ENCODE data around the gene MATCAP1. TPM values are rescaled to one million over a fixed set of nuclear protein-coding genes. Genes with fewer than 3 reads are reported as not detected.

Gene MATCAP1
- total and polyA plus RNA-seq, 10 of the 15 experiments (the other 5 are each of a cell fraction or from before 2014, with no cell fraction given): 2.8 to 25.8 (median 8.6) TPM

DNA sequence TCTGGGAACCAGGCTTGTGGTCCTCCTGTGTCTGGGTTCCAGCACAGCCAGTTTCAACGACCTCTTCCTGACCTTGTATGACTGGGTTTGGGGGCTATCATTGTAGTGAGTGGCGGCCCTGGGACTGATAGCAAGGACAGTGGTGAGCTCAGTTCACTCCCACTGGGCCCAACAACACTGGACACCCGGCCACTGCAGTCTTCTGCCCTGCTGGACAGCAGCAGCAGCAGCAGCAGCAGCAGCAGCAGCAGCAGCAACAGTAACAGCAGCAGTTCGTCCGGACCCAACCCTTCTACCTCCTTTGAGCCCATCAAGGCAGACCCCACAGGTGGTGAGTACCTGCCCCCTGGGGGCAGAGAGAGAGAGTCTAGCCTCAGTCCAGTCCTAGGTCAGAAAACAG is 11.9 kb upstream of the MATCAP1 start:
- DNase-seq (ENCODE audit: low read depth, low spot score): no peak
- intact Hi-C loops (cut with micrococcal nuclease; ENCODE audit: unreplicated experiment) (no loop called here), in situ Hi-C loops (cut with MboI) (no loop called here)
- Histone ChIP-seq H3K27ac (ENCODE audit: control insufficient read depth, insufficient read depth) (no peak overlapping the region), H3K4me3 (no peak overlapping the region), H3K9ac (ENCODE audit: control insufficient read depth, insufficient read depth, low read length) (no peak overlapping the region), H3K4me2 (ENCODE audit: control insufficient read depth, insufficient read depth) (no peak overlapping the region), H4K20me1 (ENCODE audit: control insufficient read depth, insufficient read depth) (peaks cover 7% of the 10 kb centered on the region), H3K27me3 (replicated peaks in 1 of 2; ENCODE audit: control insufficient read depth in 2 of 2, insufficient read depth in 2 of 2, low read length in 1 of 2) (no peaks in the 10 kb centered on the region), H3K9me3 (replicated peaks; ENCODE audit: control insufficient read depth, insufficient read depth, low read length) (no peaks in the 10 kb centered on the region), H3K4me1 (ENCODE audit: control insufficient read depth, insufficient read depth, low read length) (peaks cover 8% of the 10 kb centered on the region), H3K36me3 (ENCODE audit: control insufficient read depth in 2 of 2, insufficient read depth in 2 of 2, low read length in 1 of 2) (peaks cover 14 to 37% of the 10 kb centered on the region in 2 experiments), H2AFZ (ENCODE audit: control insufficient read depth, low read depth, low read length) (no peak overlapping the region), H3K79me2 (ENCODE audit: control insufficient read depth, insufficient read depth, low read length) (peaks cover 23% of the 10 kb centered on the region)
- POLR2A ChIA-PET: interaction anchor here (0.5 to 4.7 kb wide), 2 partner anchors 31 to 79 kb away, joined by 3 to 22 read pairs; partner anchors contain the start of gene TMEM208
- CTCF ChIA-PET: interaction anchor here (0.7 to 1.1 kb wide), 2 partner anchors 48 to 206 kb away, joined by 3 to 4 read pairs; no protein-coding TSS in a partner anchor
- ATAC-seq: no peak
- 88% methylated on average over 5 of the region's 5 CpGs for WGBS (ENCODE audit: insufficient coverage, insufficient replicate concordance, low lambda C conversion rate, missing lambda C conversion rate)
- no peak for FAIRE-seq
- RAD21 ChIA-PET (ENCODE audit: unreplicated experiment): no interaction called here
- TF ChIP-seq RFX5 (IDR thresholded peaks at IDR 0.05; ENCODE audit: low read depth, low read length) (no peak), RBBP5 (conservative IDR thresholded peaks at IDR 0.05) (no peak), MTA2 (IDR thresholded peaks at IDR 0.05; ENCODE audit: low read depth) (no peak), IKZF1 (conservative IDR thresholded peaks at IDR 0.05) (no peak), ZBTB4 (CRISPR knock-in tag; IDR thresholded peaks at IDR 0.05) (no peak), NRF1 (conservative IDR thresholded peaks at IDR 0.05; ENCODE audit: low read depth, low read length) (no peak), BCL11A (IDR thresholded peaks at IDR 0.05; ENCODE audit: low read depth, low read length) (no peak), ZNF274 (IDR thresholded peaks at IDR 0.05; ENCODE audit: insufficient read depth, insufficient read length) (no peak)
- TF ChIP-seq, protein P1, sequence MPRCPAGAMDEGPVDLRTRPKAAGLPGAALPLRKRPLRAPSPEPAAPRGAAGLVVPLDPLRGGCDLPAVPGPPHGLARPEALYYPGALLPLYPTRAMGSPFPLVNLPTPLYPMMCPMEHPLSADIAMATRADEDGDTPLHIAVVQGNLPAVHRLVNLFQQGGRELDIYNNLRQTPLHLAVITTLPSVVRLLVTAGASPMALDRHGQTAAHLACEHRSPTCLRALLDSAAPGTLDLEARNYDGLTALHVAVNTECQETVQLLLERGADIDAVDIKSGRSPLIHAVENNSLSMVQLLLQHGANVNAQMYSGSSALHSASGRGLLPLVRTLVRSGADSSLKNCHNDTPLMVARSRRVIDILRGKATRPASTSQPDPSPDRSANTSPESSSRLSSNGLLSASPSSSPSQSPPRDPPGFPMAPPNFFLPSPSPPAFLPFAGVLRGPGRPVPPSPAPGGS (IDR thresholded peaks at IDR 0.05; ENCODE audit: borderline replicate concordance, insufficient read depth, low read depth, low read length, poor library complexity, severe bottlenecking): no peak
- TF ChIP-seq, protein P2, sequence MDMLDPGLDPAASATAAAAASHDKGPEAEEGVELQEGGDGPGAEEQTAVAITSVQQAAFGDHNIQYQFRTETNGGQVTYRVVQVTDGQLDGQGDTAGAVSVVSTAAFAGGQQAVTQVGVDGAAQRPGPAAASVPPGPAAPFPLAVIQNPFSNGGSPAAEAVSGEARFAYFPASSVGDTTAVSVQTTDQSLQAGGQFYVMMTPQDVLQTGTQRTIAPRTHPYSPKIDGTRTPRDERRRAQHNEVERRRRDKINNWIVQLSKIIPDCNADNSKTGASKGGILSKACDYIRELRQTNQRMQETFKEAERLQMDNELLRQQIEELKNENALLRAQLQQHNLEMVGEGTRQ (IDR thresholded peaks at IDR 0.05; ENCODE audit: borderline replicate concordance, low read depth, low read length): no peak
- SMC1A ChIA-PET (ENCODE audit: uncharacterized antibody, unreplicated experiment): no interaction called here
- no TSS peak for BruUV-seq (replicated peaks)
